H9 (cell line): Measurements from ENCODE around the gene TMBIM1. TPM values are rescaled to one million over a fixed set of nuclear protein-coding genes. Genes with fewer than 3 reads are reported as not detected.

Experiments used
- DNase-seq: peaks from one replicate; pipeline ENCODE4 v3.0.0-alpha.2; 2017
- H2AFZ ChIP-seq: one replicate; pipeline ENCODE4 v1.6.1; 2013; ENCODE audit warnings: mild to moderate bottlenecking, low read length, control low read depth, moderate library complexity
- H2AK5ac ChIP-seq: 2 replicates; pipeline ENCODE4 v1.6.1; 2013; ENCODE audit warnings: low read length, control low read depth, mixed read lengths; ENCODE audit not compliant: insufficient read length
- H2BK120ac ChIP-seq: one replicate; pipeline ENCODE4 v1.6.1; 2013; ENCODE audit warnings: low read depth, mild to moderate bottlenecking, low read length, control low read depth, inconsistent platforms; ENCODE audit not compliant: poor library complexity, severe bottlenecking
- H2BK12ac ChIP-seq: 2 replicates; pipeline ENCODE4 v1.6.1; 2013; ENCODE audit warnings: low read length, control low read depth, mixed read lengths, low read depth; ENCODE audit not compliant: insufficient read length
- H2BK15ac ChIP-seq: 2 replicates; pipeline ENCODE4 v1.6.1; 2013; ENCODE audit warnings: low read depth, low read length, control low read depth
- H2BK20ac ChIP-seq: one replicate; pipeline ENCODE4 v1.6.1; 2013; ENCODE audit warnings: low read depth, mild to moderate bottlenecking, low read length, control low read depth, inconsistent platforms; ENCODE audit not compliant: poor library complexity, severe bottlenecking
- H2BK5ac ChIP-seq: 2 replicates; pipeline ENCODE4 v1.6.1; 2013; ENCODE audit warnings: low read length, control low read depth, mixed read lengths; ENCODE audit not compliant: insufficient read length
- H3K14ac ChIP-seq: 2 replicates; pipeline ENCODE4 v1.6.1; 2013; ENCODE audit warnings: low read length, control low read depth; ENCODE audit not compliant: insufficient read depth
- H3K18ac ChIP-seq: 2 replicates; pipeline ENCODE4 v1.6.1; 2013; ENCODE audit warnings: low read depth, mild to moderate bottlenecking, mixed read lengths, low read length, control low read depth; ENCODE audit not compliant: insufficient read length
- H3K23ac ChIP-seq: 2 replicates; pipeline ENCODE4 v1.6.1; 2013; ENCODE audit warnings: low read length, control low read depth, mixed read lengths, low read depth; ENCODE audit not compliant: insufficient read length
- H3K23me2 ChIP-seq: 2 replicates; pipeline ENCODE4 v1.6.1; 2013; ENCODE audit warnings: low read depth, mild to moderate bottlenecking, mixed read lengths, low read length, control low read depth; ENCODE audit not compliant: insufficient read length, poor library complexity, severe bottlenecking
- H3K27ac ChIP-seq: 2 replicates; pipeline ENCODE4 v1.5.1; 2013; ENCODE audit warnings: low read length, control low read depth, mixed read lengths, low read depth; ENCODE audit not compliant: insufficient read length
- H3K27me3 ChIP-seq: 2 replicates; pipeline ENCODE4 v1.6.1; 2013; ENCODE audit warnings: low read length, control low read depth, inconsistent platforms; ENCODE audit not compliant: insufficient read depth
- H3K4ac ChIP-seq: 2 replicates; pipeline ENCODE4 v1.6.1; 2013; ENCODE audit warnings: low read depth, mild to moderate bottlenecking, control low read depth, inconsistent platforms, low read length, moderate library complexity
- H3K4me1 ChIP-seq: 2 replicates; pipeline ENCODE4 v1.6.1; 2013; ENCODE audit warnings: low read length, control low read depth, inconsistent platforms; ENCODE audit not compliant: insufficient read depth
- H3K4me2 ChIP-seq: 2 replicates; pipeline ENCODE4 v1.6.1; 2013; ENCODE audit warnings: low read length, control low read depth, mixed read lengths; ENCODE audit not compliant: insufficient read length, insufficient read depth
- H3K56ac ChIP-seq: 2 replicates; pipeline ENCODE4 v1.6.1; 2013; ENCODE audit warnings: low read depth, mild to moderate bottlenecking, mixed read lengths, low read length, control low read depth; ENCODE audit not compliant: insufficient read length
- H3K79me1 ChIP-seq: 2 replicates; pipeline ENCODE4 v1.6.1; 2013; ENCODE audit warnings: low read depth, mild to moderate bottlenecking, moderate library complexity, low read length, control low read depth, inconsistent platforms; ENCODE audit not compliant: insufficient read depth, poor library complexity, severe bottlenecking
- H3K79me2 ChIP-seq: 2 replicates; pipeline ENCODE4 v1.6.1; 2013; ENCODE audit warnings: low read length, control low read depth, inconsistent platforms; ENCODE audit not compliant: insufficient read depth
- H3K9ac ChIP-seq: 2 replicates; pipeline ENCODE4 v1.6.1; 2013; ENCODE audit warnings: low read length, control low read depth, mixed read lengths; ENCODE audit not compliant: insufficient read length; ENCODE audit errors: extremely low read depth
- H3K9me3 ChIP-seq: one replicate; pipeline ENCODE4 v1.6.1; 2013; ENCODE audit warnings: low read depth, low read length, inconsistent platforms; ENCODE audit not compliant: control insufficient read depth
- H3T11ph ChIP-seq: one replicate; pipeline ENCODE4 v1.6.1; 2013; ENCODE audit warnings: mild to moderate bottlenecking, low read length, control low read depth, inconsistent platforms
- H4K20me1 ChIP-seq: one replicate; pipeline ENCODE4 v1.6.1; 2013; ENCODE audit not compliant: control insufficient read depth, insufficient read length, insufficient read depth
- H4K5ac ChIP-seq: 2 replicates; pipeline ENCODE4 v1.6.1; 2013; ENCODE audit warnings: low read depth, mild to moderate bottlenecking, mixed read lengths, low read length, control low read depth; ENCODE audit not compliant: insufficient read length
- H4K8ac ChIP-seq: replicated peaks from 2 replicates; pipeline ENCODE4 v1.6.1; 2013; ENCODE audit warnings: low read length, control low read depth, mixed read lengths, low read depth; ENCODE audit not compliant: insufficient read length
- H4K91ac ChIP-seq: 2 replicates; pipeline ENCODE4 v1.6.1; 2013; ENCODE audit warnings: low read depth, mild to moderate bottlenecking, moderate library complexity, mixed read lengths, low read length, control low read depth; ENCODE audit not compliant: insufficient read length
- H3K27ac Mint-ChIP-seq, 3 experiments: 2 replicates in 2 of 3; 3 replicates in 1 of 3; pipeline ENCODE4 v1.8.0; 2020 to 2021; ENCODE audit warnings: mixed read lengths in 3 of 3, mild to moderate bottlenecking in 1 of 3, moderate library complexity in 1 of 3
- H3K27me3 Mint-ChIP-seq: 2 replicates; pipeline ENCODE4 v1.8.0; 2021; ENCODE audit warnings: low read depth, mild to moderate bottlenecking, moderate library complexity, mixed read lengths
- H3K36me3 Mint-ChIP-seq, 3 experiments: 2 replicates in 2 of 3; 3 replicates in 1 of 3; pipeline ENCODE4 v1.8.0; 2020 to 2021; ENCODE audit warnings: low read depth in 3 of 3, mixed read lengths in 3 of 3; ENCODE audit not compliant: insufficient read depth in 1 of 3
- H3K4me1 Mint-ChIP-seq, 2 experiments: 2 replicates each; pipeline ENCODE4 v1.8.0; 2020; ENCODE audit warnings: mixed read lengths in 2 of 2
- H3K4me3 Mint-ChIP-seq, 2 experiments: 2 replicates in 1 of 2; 3 replicates in 1 of 2; pipeline ENCODE4 v1.8.0; 2020 to 2021; ENCODE audit warnings: mild to moderate bottlenecking in 2 of 2, mixed read lengths in 2 of 2, moderate library complexity in 1 of 2
- H3K9me3 Mint-ChIP-seq, 2 experiments: 2 replicates in 1 of 2; 3 replicates in 1 of 2; pipeline ENCODE4 v1.8.0; 2020; ENCODE audit warnings: mild to moderate bottlenecking in 2 of 2, mixed read lengths in 2 of 2, moderate library complexity in 1 of 2
- CTCF ChIP-seq: fragments of 200-600 bp; sonication (generic); conservative IDR thresholded peaks from 3 replicates; pipeline ENCODE4 v1.8.0; 2021; ENCODE audit warnings: antibody characterized with exemption, mild to moderate bottlenecking
- WGBS: extraction: QIAGEN DNeasy Blood & Tissue Kit; methylation state at CpG from one replicate; pipeline ENCODE4 v1.1.7; 2013; ENCODE audit warnings: missing lambda C conversion rate, low lambda C conversion rate, mixed read lengths; ENCODE audit not compliant: insufficient read length; ENCODE audit errors: extremely low coverage; 5-methylcytosine and 5-hydroxymethylcytosine counted together
- total RNA-seq: library from RNA; stranded (reverse); gene quantifications from 2 replicates; pipeline ENCODE4 v1.2.1, GENCODE V29; 2021

The TMBIM1 gene
- total RNA-seq, 1 experiment from 2014 or later = 17.4 TPM

GRCh38 chr2:218296847-218297246 lies 4.5 kb upstream of the TMBIM1 start:
- Histone ChIP-seq H2BK20ac (no peak overlapping the region), H3K4ac (no peak overlapping the region), H4K5ac (no peak overlapping the region), H2BK15ac (no peak overlapping the region), H2AK5ac (no peak overlapping the region), H4K8ac (no peak overlapping the region), H3K79me2 (no peaks in the 10 kb centered on the region), H3K4me1 (0 out of 2 replicates have a peak, but pooled peaks cover 2% of the 10 kb centered on the region), H4K20me1 (no peaks in the 10 kb centered on the region), H3K27me3 (no peaks in the 10 kb centered on the region), H3K27ac (no peak overlapping the region), H3K4me2 (no peak overlapping the region), H2BK5ac (no peak overlapping the region), H3K23ac (no peak overlapping the region), H3K79me1 (no peaks in the 10 kb centered on the region), H4K91ac (no peak overlapping the region), H3T11ph (no peak overlapping the region), H3K9me3 (no peaks in the 10 kb centered on the region), H3K18ac (no peak overlapping the region), H3K23me2 (peaks cover 3% of the 10 kb centered on the region), H3K56ac (no peak overlapping the region), H3K14ac (no peak overlapping the region), H3K9ac (no peak overlapping the region), H2BK12ac (no peak overlapping the region), H2BK120ac (no peak overlapping the region), H2AFZ (no peak overlapping the region)
- no peaks in the 10 kb centered on the region for H3K9me3 Mint-ChIP-seq
- H3K4me1 Mint-ChIP-seq = peaks cover 31 to 36% of the 10 kb centered on the region in 2 experiments
- no peak overlapping the region for H3K4me3 Mint-ChIP-seq
- H3K27me3 Mint-ChIP-seq = no peaks in the 10 kb centered on the region; the same call in 1 of the 2 replicates
- H3K36me3 Mint-ChIP-seq = no peaks in the 10 kb centered on the region
- TF ChIP-seq CTCF = peak; percentile 31; the same call in 2 of the 3 replicates
- WGBS = no CpG with 5 or more reads among the region's 7 CpGs
- DNase-seq = no peak
- H3K27ac Mint-ChIP-seq = peak overlapping the region in 1 of 3 experiments; percentile 56; a peak in 1 of 7 replicates
